RWPE1 (cell line): ENCODE measurements around the gene AGFG2.
"Not testable (repeated sequence)": the region's sequence is repeated elsewhere in the genome, so short reads cannot be mapped to it uniquely, and the experiment has no call there.

Experiments used
- CTCF ChIA-PET: fragments of 350-600 bp; sonication (Branson Sonifier 250); formaldehyde crosslinking; extraction: SDS; loops from one replicate; lab custom pipeline; 2021; lab: Yijun Ruan, JAX
- POLR2A ChIA-PET: fragments of 400-600 bp; formaldehyde crosslinking; extraction: SDS; loops from one replicate; lab custom pipeline; 2020; ENCODE audit warnings: antibody characterized with exemption; ENCODE audit not compliant: low non-redundant PET; lab: Yijun Ruan, JAX
- DNase-seq: peaks from one replicate; pipeline ENCODE4 v3.0.0; 2012; ENCODE audit warnings: low spot score
- H3K27ac ChIP-seq: fragments of 450-650 bp; 2 replicates; pipeline ENCODE4 v1.5.1; 2017
- TF ChIP-seq, protein P1 (sequence below): fragments of 450-650 bp; conservative IDR thresholded peaks from 2 replicates; pipeline ENCODE4 v1.5.1; 2017; ENCODE audit warnings: low read depth, mild to moderate bottlenecking

AGFG2 gene

GRCh38 chr7:100545360-100546128 is 6.5 kb downstream of the AGFG2 start:
- POLR2A ChIA-PET = no interaction called here
- peak overlapping the region; percentile 94 for H3K27ac ChIP-seq
- peak; percentile 96 for DNase-seq

GRCh38 chr7:100546129-100546925 is 7.3 kb downstream of the AGFG2 start:
- CTCF ChIA-PET = no interaction called here
- TF ChIP-seq, protein P1, sequence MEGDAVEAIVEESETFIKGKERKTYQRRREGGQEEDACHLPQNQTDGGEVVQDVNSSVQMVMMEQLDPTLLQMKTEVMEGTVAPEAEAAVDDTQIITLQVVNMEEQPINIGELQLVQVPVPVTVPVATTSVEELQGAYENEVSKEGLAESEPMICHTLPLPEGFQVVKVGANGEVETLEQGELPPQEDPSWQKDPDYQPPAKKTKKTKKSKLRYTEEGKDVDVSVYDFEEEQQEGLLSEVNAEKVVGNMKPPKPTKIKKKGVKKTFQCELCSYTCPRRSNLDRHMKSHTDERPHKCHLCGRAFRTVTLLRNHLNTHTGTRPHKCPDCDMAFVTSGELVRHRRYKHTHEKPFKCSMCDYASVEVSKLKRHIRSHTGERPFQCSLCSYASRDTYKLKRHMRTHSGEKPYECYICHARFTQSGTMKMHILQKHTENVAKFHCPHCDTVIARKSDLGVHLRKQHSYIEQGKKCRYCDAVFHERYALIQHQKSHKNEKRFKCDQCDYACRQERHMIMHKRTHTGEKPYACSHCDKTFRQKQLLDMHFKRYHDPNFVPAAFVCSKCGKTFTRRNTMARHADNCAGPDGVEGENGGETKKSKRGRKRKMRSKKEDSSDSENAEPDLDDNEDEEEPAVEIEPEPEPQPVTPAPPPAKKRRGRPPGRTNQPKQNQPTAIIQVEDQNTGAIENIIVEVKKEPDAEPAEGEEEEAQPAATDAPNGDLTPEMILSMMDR = no peak
- DNase-seq = no peak
- H3K27ac ChIP-seq = peak overlapping the region; percentile 94
- POLR2A ChIA-PET = no interaction called here

More at GRCh38 chr7:100545360-100546128, 6.5 kb downstream of the AGFG2 start:
- CTCF ChIA-PET = interaction anchor here (2.0 kb wide), 1 partner anchor 14 kb away, joined by 7 read pairs; no protein-coding TSS in a partner anchor
- TF ChIP-seq, protein P1 = no peak; the same call in 1 of the 2 replicates

DNA sequence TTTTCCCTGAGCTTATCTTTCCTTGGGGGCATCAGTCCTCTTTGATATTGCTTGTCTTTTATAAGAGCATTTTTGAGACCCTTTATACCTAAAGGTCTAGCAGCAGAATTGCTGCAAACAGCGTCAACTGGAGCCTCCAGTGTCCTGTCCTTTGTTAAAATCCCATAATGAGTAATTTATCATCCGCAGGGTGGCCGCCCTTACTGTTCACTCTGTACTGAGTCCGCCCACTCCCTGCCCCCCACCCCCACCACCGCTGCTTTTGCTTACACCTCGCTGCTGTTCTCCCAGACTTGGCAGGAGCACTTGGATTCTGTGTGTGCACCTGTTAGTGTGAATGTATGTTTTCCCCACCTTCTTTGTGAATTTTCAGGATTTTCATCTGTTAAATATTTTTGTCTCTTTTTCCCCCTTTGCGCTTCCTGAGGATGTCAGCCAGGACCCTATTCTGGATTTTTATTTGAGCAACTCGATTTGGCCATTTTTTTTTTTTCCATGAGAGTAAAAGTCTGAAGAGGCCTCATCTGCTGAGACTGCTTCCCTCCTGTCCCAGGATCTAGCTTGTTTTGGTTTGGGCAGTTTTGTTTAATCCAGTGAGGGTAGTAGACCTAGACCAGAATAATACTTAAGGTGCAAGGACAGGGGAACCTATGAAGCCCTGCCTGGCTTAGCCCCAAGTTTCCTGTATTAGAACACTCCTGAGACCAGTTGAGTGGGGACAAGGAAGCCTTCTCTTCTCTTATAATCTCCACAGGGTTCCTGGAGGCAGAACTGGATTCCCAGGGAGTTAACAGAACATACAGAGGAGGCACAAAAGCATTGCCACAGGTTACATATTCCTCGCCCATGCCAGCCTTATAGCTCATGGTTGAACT is 8.2 kb downstream of the AGFG2 start:
- ChIA-PET CTCF (no interaction called here), POLR2A (no interaction called here)
- peak overlapping the region; percentile 94 for H3K27ac ChIP-seq
- no peak for DNase-seq
- TF ChIP-seq, protein P1 = no peak

DNA sequence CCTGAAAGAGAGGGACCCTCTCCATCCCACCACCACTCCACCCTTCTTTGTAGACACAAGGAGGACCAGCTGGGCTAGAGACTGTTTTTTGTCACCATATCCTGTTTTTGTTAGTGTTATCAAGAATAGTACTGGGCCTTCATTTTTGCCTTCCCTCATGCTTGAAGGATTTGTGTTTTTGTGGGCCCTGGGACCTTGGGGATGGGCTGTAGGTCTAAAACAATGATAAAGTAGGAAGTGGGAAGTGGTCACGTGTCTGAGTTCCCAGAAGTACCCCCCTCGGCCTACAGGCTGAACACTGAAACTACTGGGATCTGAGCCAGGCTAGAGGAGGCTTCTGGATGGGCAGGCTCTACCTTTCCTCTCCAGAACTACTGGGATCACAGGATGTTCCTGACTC is 8.9 kb downstream of the AGFG2 start:
- POLR2A ChIA-PET = no interaction called here

DNA sequence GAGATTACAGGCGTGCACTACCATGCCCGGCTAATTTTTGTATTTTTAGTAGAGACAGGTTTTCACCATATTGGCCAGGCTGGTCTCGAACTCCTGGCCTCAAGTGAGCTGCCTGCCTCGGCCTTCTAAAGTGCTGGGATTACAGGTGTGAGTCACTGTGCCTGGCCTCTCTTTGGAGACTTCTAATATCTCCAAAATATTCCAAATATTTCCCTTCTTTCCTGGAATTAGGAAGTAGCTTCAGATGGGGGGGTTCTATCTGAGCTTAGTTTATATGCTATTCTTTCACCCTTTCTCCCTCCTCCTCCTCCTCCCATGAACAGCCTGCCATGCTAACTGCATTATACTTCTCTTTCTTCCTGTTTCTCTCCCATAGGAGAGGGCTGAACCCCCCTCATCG is 9.4 kb downstream of the AGFG2 start:
- POLR2A ChIA-PET, DNase-seq: not testable (repeated sequence)
- CTCF ChIA-PET = interaction anchor here (0.7 to 1.7 kb wide), 3 partner anchors 11 to 156 kb away, joined by 3 to 11 read pairs (median 3); no protein-coding TSS in a partner anchor
- H3K27ac ChIP-seq = peak overlapping the region; percentile 43

More for the DNA sequence above, 8.9 kb downstream of the AGFG2 start:
- CTCF ChIA-PET = interaction anchor here (1.2 to 1.7 kb wide), 2 partner anchors 12 to 78 kb away, joined by 3 to 11 read pairs; no protein-coding TSS in a partner anchor
- TF ChIP-seq, protein P1 = no peak
- no peak for DNase-seq
- peak overlapping the region; percentile 43 for H3K27ac ChIP-seq

DNA sequence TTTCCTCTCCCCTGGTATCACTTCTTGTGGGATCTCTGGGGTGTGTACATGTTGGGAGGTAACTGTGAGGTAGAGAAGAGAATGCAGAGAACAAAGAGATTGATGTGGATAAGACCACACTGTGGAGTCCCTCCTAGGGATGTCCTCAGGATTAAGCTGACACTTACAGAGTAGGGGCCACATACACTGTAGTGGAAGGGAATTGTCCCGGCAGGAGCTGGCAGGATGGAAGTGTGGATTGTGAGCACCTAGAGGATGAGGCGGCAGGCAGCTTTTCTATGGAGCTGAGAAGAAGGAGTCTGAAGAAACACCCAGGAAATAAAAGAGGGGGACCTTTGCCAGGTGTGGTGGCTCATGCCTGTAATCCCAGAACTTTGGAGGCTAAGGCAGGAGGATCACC is 13.5 kb downstream of the AGFG2 start:
- no peak for DNase-seq
- TF ChIP-seq, protein P1 = no peak
- CTCF ChIA-PET = no interaction called here
- H3K27ac ChIP-seq = no peak overlapping the region
- POLR2A ChIA-PET = no interaction called here
